ENCODE measurements around the gene UPP2. TPM values are rescaled to one million over a fixed set of nuclear protein-coding genes. Genes with fewer than 3 reads are reported as not detected.

Gene UPP2
- total RNA-seq, 1 donor from 2014 or later = not detected

DNA sequence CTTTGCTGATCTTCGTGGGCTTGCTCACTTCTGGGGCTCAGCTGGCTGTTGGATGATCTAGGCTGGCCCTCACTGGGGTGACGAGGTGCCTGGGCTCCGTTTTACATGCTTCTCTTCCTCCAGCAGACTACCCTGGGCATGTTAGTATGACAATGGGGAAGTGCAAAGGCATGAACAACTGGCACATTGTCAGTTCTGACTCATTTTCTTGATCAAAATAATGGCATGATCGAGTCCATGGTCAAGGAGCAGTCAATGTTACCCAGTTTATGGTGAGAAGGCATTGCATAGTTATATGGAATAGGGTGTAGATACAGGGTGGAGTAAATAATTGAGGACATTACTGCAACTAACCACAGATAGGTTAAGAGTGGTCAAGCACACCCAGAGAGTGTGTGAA is 10.0 kb upstream of the UPP2 start:
- no peaks in the 10 kb centered on the region for H3K27me3 ChIP-seq (ENCODE audit: insufficient read depth, low read length)
- no peak overlapping the region for H2AFZ ChIP-seq (ENCODE audit: low read depth, low read length)
- Mint-ChIP-seq H3K4me1 (ENCODE audit: low read depth, unreplicated experiment) (no peaks in the 10 kb centered on the region), H3K9me3 (ENCODE audit: unreplicated experiment) (peaks cover 2% of the 10 kb centered on the region), H3K27me3 (ENCODE audit: low read depth, unreplicated experiment) (no peaks in the 10 kb centered on the region), H3K4me3 (ENCODE audit: unreplicated experiment) (no peak overlapping the region), H3K36me3 (ENCODE audit: low read depth, unreplicated experiment) (no peaks in the 10 kb centered on the region), H3K27ac (ENCODE audit: unreplicated experiment) (no peak overlapping the region)
- H3K9ac ChIP-seq (ENCODE audit: low read length) = no peak overlapping the region
- no peak overlapping the region for H3K4me3 ChIP-seq (ENCODE audit: insufficient read depth, low read depth, low read length)
- no peaks in the 10 kb centered on the region for H4K20me1 ChIP-seq (ENCODE audit: insufficient read depth, low read length)
- H3K9me3 ChIP-seq (ENCODE audit: insufficient read depth, low read depth, low read length) = no peaks in the 10 kb centered on the region
- no peaks in the 10 kb centered on the region for H3K4me1 ChIP-seq (ENCODE audit: insufficient read depth, low read length)
- TF ChIP-seq, protein P1, sequence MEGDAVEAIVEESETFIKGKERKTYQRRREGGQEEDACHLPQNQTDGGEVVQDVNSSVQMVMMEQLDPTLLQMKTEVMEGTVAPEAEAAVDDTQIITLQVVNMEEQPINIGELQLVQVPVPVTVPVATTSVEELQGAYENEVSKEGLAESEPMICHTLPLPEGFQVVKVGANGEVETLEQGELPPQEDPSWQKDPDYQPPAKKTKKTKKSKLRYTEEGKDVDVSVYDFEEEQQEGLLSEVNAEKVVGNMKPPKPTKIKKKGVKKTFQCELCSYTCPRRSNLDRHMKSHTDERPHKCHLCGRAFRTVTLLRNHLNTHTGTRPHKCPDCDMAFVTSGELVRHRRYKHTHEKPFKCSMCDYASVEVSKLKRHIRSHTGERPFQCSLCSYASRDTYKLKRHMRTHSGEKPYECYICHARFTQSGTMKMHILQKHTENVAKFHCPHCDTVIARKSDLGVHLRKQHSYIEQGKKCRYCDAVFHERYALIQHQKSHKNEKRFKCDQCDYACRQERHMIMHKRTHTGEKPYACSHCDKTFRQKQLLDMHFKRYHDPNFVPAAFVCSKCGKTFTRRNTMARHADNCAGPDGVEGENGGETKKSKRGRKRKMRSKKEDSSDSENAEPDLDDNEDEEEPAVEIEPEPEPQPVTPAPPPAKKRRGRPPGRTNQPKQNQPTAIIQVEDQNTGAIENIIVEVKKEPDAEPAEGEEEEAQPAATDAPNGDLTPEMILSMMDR (IDR thresholded peaks at IDR 0.05; ENCODE audit: insufficient read depth, low read depth, low read length) = no peak
- no peak for TF ChIP-seq EZH2 (IDR thresholded peaks at IDR 0.05; ENCODE audit: insufficient read depth, low read length)
- H3K36me3 ChIP-seq (ENCODE audit: insufficient read depth, low read length) = no peaks in the 10 kb centered on the region
- DNase-seq (ENCODE audit: low read depth) (no peak), FAIRE-seq (no peak)
- no peak overlapping the region for H3K27ac ChIP-seq (ENCODE audit: low read depth, low read length)
- H3K79me2 ChIP-seq (ENCODE audit: insufficient read depth, low read length) = no peaks in the 10 kb centered on the region
- no peak overlapping the region for H3K4me2 ChIP-seq (ENCODE audit: low read length)

DNA sequence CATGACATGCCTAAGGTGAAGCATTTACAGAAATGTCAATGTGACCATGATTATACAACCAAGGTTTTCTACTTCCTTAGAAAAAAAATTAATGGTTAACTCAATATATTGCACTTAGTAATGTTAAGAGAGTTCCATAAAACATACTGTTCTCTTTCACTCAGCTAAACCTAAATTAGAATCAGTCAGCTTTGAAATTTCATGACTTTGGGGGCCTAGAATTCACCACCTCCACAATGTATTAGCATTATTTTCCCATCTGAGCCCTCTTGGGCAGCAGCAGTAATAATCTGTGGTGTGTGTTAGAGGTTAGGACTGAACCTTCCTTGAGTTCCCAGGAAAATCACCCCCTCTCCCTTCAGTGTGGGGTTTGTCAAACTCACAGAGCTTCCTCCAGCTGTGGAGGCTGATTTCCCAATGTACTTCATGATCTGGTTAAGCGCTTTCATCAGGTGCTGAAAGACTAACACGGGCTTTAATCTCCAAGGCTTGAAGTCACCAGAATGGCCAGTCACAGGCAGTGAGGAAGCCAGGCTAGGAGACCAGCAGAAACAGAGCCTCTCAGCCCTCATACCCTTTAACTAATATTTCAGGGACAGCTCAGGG is 7.1 kb upstream of the UPP2 start:
- no peaks in the 10 kb centered on the region for H4K20me1 ChIP-seq (ENCODE audit: insufficient read depth, low read length)
- no peak overlapping the region for H3K4me3 ChIP-seq (ENCODE audit: insufficient read depth, low read depth, low read length)
- no peaks in the 10 kb centered on the region for H3K4me1 Mint-ChIP-seq (ENCODE audit: low read depth, unreplicated experiment)
- TF ChIP-seq, protein P1 (IDR thresholded peaks at IDR 0.05; ENCODE audit: insufficient read depth, low read depth, low read length) = no peak
- TF ChIP-seq EZH2 (IDR thresholded peaks at IDR 0.05; ENCODE audit: insufficient read depth, low read length) = no peak
- H3K27me3 Mint-ChIP-seq (ENCODE audit: low read depth, unreplicated experiment) = no peaks in the 10 kb centered on the region
- H3K36me3 Mint-ChIP-seq (ENCODE audit: low read depth, unreplicated experiment) = no peaks in the 10 kb centered on the region
- no peaks in the 10 kb centered on the region for H3K9me3 ChIP-seq (ENCODE audit: insufficient read depth, low read depth, low read length)
- no peak overlapping the region for H3K27ac ChIP-seq (ENCODE audit: low read depth, low read length)
- H3K9ac ChIP-seq (ENCODE audit: low read length) = no peak overlapping the region
- H3K4me1 ChIP-seq (ENCODE audit: insufficient read depth, low read length) = no peaks in the 10 kb centered on the region
- FAIRE-seq = no peak
- no peaks in the 10 kb centered on the region for H3K27me3 ChIP-seq (ENCODE audit: insufficient read depth, low read length)
- no peaks in the 10 kb centered on the region for H3K9me3 Mint-ChIP-seq (ENCODE audit: unreplicated experiment)
- no peak overlapping the region for H3K4me2 ChIP-seq (ENCODE audit: low read length)
- no peak for DNase-seq (ENCODE audit: low read depth)
- H2AFZ ChIP-seq (ENCODE audit: low read depth, low read length) = no peak overlapping the region
- no peaks in the 10 kb centered on the region for H3K79me2 ChIP-seq (ENCODE audit: insufficient read depth, low read length)
- H3K4me3 Mint-ChIP-seq (ENCODE audit: unreplicated experiment) = no peak overlapping the region
- no peaks in the 10 kb centered on the region for H3K36me3 ChIP-seq (ENCODE audit: insufficient read depth, low read length)
- no peak overlapping the region for H3K27ac Mint-ChIP-seq (ENCODE audit: unreplicated experiment)

DNA sequence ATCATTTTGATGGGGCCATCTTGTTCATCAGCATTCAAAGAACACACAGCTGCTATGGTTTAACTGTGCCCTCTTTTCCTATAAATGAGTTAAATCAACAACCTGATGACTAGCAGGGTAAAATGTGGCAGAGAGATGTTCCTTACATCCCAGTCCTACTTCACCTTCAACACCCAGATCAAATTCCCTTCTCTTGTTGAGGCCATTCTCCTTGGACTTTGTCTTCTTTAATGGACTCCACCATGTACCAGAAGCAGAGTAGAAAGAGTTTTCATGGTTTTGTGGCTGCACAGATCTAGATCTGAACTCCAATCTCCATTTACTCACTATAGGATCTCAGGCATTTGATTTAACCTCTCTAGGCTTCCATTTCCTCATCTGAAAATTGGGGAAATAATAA is 6.4 kb upstream of the UPP2 start:
- no peaks in the 10 kb centered on the region for H3K4me1 ChIP-seq (ENCODE audit: insufficient read depth, low read length)
- TF ChIP-seq, protein P1 (IDR thresholded peaks at IDR 0.05; ENCODE audit: insufficient read depth, low read depth, low read length) = no peak
- no peak for TF ChIP-seq EZH2 (IDR thresholded peaks at IDR 0.05; ENCODE audit: insufficient read depth, low read length)
- H3K27ac ChIP-seq (ENCODE audit: low read depth, low read length) = no peak overlapping the region
- Mint-ChIP-seq H3K27me3 (ENCODE audit: low read depth, unreplicated experiment) (no peaks in the 10 kb centered on the region), H3K4me3 (ENCODE audit: unreplicated experiment) (no peak overlapping the region), H3K4me1 (ENCODE audit: low read depth, unreplicated experiment) (no peaks in the 10 kb centered on the region), H3K36me3 (ENCODE audit: low read depth, unreplicated experiment) (no peaks in the 10 kb centered on the region), H3K9me3 (ENCODE audit: unreplicated experiment) (no peaks in the 10 kb centered on the region), H3K27ac (ENCODE audit: unreplicated experiment) (no peak overlapping the region)
- H3K4me3 ChIP-seq (ENCODE audit: insufficient read depth, low read depth, low read length) = no peak overlapping the region
- no peaks in the 10 kb centered on the region for H4K20me1 ChIP-seq (ENCODE audit: insufficient read depth, low read length)
- H3K9ac ChIP-seq (ENCODE audit: low read length) = no peak overlapping the region
- no peak overlapping the region for H2AFZ ChIP-seq (ENCODE audit: low read depth, low read length)
- no peak overlapping the region for H3K4me2 ChIP-seq (ENCODE audit: low read length)
- no peaks in the 10 kb centered on the region for H3K27me3 ChIP-seq (ENCODE audit: insufficient read depth, low read length)
- DNase-seq (ENCODE audit: low read depth) = no peak
- no peaks in the 10 kb centered on the region for H3K36me3 ChIP-seq (ENCODE audit: insufficient read depth, low read length)
- no peak for FAIRE-seq
- H3K9me3 ChIP-seq (ENCODE audit: insufficient read depth, low read depth, low read length) = no peaks in the 10 kb centered on the region
- no peaks in the 10 kb centered on the region for H3K79me2 ChIP-seq (ENCODE audit: insufficient read depth, low read length)
